ENCODE data around the gene TXNDC2. TPM values are rescaled to one million over a fixed set of nuclear protein-coding genes. Genes with fewer than 3 reads are reported as not detected.

Gene TXNDC2
- total and polyA plus RNA-seq, 9 of the 15 experiments (the other 6 are each of a cell fraction or from before 2014, with no cell fraction given): 1.2 to 4.9 (median 2.3) TPM

DNA sequence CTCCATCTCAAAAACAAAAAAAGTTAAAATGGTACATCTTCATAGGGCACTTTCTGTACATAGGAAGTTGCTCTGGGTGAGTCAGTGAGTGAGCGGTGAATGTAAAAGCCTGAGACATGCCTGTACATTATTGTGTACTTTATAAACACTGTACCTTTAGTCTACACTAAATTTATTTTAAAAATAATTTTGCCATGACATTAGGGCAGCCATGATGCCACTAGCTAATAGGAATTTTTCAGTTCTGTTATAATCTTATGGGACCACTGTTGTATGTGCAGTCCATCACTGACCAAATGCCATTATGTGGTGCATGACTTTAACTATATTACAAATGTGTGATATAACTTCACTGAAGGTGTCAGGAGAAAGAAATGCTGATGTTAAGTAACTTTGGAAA, 11.0 kb upstream of the TXNDC2 start (continued):
- TF ChIP-seq, protein P1, sequence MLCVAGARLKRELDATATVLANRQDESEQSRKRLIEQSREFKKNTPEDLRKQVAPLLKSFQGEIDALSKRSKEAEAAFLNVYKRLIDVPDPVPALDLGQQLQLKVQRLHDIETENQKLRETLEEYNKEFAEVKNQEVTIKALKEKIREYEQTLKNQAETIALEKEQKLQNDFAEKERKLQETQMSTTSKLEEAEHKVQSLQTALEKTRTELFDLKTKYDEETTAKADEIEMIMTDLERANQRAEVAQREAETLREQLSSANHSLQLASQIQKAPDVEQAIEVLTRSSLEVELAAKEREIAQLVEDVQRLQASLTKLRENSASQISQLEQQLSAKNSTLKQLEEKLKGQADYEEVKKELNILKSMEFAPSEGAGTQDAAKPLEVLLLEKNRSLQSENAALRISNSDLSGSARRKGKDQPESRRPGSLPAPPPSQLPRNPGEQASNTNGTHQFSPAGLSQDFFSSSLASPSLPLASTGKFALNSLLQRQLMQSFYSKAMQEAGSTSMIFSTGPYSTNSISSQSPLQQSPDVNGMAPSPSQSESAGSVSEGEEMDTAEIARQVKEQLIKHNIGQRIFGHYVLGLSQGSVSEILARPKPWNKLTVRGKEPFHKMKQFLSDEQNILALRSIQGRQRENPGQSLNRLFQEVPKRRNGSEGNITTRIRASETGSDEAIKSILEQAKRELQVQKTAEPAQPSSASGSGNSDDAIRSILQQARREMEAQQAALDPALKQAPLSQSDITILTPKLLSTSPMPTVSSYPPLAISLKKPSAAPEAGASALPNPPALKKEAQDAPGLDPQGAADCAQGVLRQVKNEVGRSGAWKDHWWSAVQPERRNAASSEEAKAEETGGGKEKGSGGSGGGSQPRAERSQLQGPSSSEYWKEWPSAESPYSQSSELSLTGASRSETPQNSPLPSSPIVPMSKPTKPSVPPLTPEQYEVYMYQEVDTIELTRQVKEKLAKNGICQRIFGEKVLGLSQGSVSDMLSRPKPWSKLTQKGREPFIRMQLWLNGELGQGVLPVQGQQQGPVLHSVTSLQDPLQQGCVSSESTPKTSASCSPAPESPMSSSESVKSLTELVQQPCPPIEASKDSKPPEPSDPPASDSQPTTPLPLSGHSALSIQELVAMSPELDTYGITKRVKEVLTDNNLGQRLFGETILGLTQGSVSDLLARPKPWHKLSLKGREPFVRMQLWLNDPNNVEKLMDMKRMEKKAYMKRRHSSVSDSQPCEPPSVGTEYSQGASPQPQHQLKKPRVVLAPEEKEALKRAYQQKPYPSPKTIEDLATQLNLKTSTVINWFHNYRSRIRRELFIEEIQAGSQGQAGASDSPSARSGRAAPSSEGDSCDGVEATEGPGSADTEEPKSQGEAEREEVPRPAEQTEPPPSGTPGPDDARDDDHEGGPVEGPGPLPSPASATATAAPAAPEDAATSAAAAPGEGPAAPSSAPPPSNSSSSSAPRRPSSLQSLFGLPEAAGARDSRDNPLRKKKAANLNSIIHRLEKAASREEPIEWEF (CRISPR knock-in tag; IDR thresholded peaks at IDR 0.05): 0 out of 2 replicates have a peak, but pooled peaks have one; percentile 26
- no peak for TF ChIP-seq YY1 (IDR thresholded peaks at IDR 0.05; ENCODE audit: borderline replicate concordance in 1 of 3, control insufficient read depth in 1 of 3, extremely low read depth in 1 of 3, insufficient read depth in 3 of 3, insufficient read length in 1 of 3, insufficient replicate concordance in 2 of 3, low read depth in 1 of 3, low read length in 2 of 3)
- TF ChIP-seq ETV1 (tag; conservative IDR thresholded peaks at IDR 0.05; ENCODE audit: low read depth): no peak
- TF ChIP-seq NFE2L1 (tag; IDR thresholded peaks at IDR 0.05; ENCODE audit: borderline replicate concordance, low read depth): no peak
- TF ChIP-seq, protein P2, sequence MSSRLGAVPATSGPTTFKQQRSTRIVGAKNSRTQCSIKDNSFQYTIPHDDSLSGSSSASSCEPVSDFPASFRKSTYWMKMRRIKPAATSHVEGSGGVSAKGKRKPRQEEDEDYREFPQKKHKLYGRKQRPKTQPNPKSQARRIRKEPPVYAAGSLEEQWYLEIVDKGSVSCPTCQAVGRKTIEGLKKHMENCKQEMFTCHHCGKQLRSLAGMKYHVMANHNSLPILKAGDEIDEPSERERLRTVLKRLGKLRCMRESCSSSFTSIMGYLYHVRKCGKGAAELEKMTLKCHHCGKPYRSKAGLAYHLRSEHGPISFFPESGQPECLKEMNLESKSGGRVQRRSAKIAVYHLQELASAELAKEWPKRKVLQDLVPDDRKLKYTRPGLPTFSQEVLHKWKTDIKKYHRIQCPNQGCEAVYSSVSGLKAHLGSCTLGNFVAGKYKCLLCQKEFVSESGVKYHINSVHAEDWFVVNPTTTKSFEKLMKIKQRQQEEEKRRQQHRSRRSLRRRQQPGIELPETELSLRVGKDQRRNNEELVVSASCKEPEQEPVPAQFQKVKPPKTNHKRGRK (tag; IDR thresholded peaks at IDR 0.05): no peak
- no peak for TF ChIP-seq HLTF (IDR thresholded peaks at IDR 0.05)
- TF ChIP-seq SPI1 (IDR thresholded peaks at IDR 0.05; ENCODE audit: borderline replicate concordance, low read depth, low read length): no peak
- TF ChIP-seq ZNF445 (CRISPR knock-in tag; IDR thresholded peaks at IDR 0.05; ENCODE audit: low read depth): no peak
- no peak for TF ChIP-seq STAG1 (CRISPR knock-in tag; IDR thresholded peaks at IDR 0.05; ENCODE audit: borderline replicate concordance)
- TF ChIP-seq ILK (tag; IDR thresholded peaks at IDR 0.05; ENCODE audit: borderline replicate concordance, low read depth): peak; percentile 53; the same call in 1 of the 2 replicates
- TF ChIP-seq ZNF239 (CRISPR knock-in tag; IDR thresholded peaks at IDR 0.05): peak; percentile 59
- peak; percentile 65; the same call in 1 of the 2 replicates for TF ChIP-seq PYGO2 (tag; IDR thresholded peaks at IDR 0.05)
- TF ChIP-seq NONO (IDR thresholded peaks at IDR 0.05; ENCODE audit: low read depth in 2 of 2, low read length in 1 of 2): no peak
- TF ChIP-seq ZNF707 (CRISPR knock-in tag; conservative IDR thresholded peaks at IDR 0.05): no peak
- TF ChIP-seq PML (IDR thresholded peaks at IDR 0.05; ENCODE audit: low read length): no peak
- no peak for TF ChIP-seq RBM22 (IDR thresholded peaks at IDR 0.05; ENCODE audit: low read depth, low read length, poor library complexity, severe bottlenecking)
- no peak for TF ChIP-seq E2F3 (CRISPR knock-in tag; IDR thresholded peaks at IDR 0.05)
- no peak for TF ChIP-seq CC2D1A (IDR thresholded peaks at IDR 0.05)
- no peak for TF ChIP-seq ZBED1 (IDR thresholded peaks at IDR 0.05)
- TF ChIP-seq COPS2 (conservative IDR thresholded peaks at IDR 0.05): no peak

All from K562 (cell line).